ENCODE data around the gene FLAD1.

FLAD1 gene

GRCh38 chr1:154941333-154942013 lies 41.7 kb upstream of the FLAD1 start:
- Histone ChIP-seq H3K36me3 (peaks cover 22% of the 10 kb centered on the region), H3K27me3 (ENCODE audit: insufficient read depth, low read depth, severe bottlenecking) (no peaks in the 10 kb centered on the region), H3K9me3 (ENCODE audit: severe bottlenecking) (no peaks in the 10 kb centered on the region), H3K27ac (peak overlapping the region; percentile 22), H3K4me3 (ENCODE audit: low read depth, low read length) (no peak overlapping the region)
- no peak for TF ChIP-seq CTCF (IDR thresholded peaks at IDR 0.05; ENCODE audit: low read depth, low read length)
- peak; percentile 86 for DNase-seq

GRCh38 chr1:154943649-154944400 lies 39.3 kb upstream of the FLAD1 start:
- Histone ChIP-seq H3K27ac (0 out of 2 replicates have a peak overlapping the region, but pooled peaks have one; percentile 7), H3K27me3 (ENCODE audit: insufficient read depth, low read depth, severe bottlenecking) (no peaks in the 10 kb centered on the region), H3K9me3 (ENCODE audit: severe bottlenecking) (no peaks in the 10 kb centered on the region), H3K36me3 (peaks cover 46% of the 10 kb centered on the region), H3K4me3 (ENCODE audit: low read depth, low read length) (no peak overlapping the region)
- peak; percentile 100 for TF ChIP-seq CTCF (IDR thresholded peaks at IDR 0.05; ENCODE audit: low read depth, low read length)
- peak; percentile 76 for DNase-seq

GRCh38 chr1:154944401-154945159 lies 38.6 kb upstream of the FLAD1 start:
- TF ChIP-seq CTCF (IDR thresholded peaks at IDR 0.05; ENCODE audit: low read depth, low read length) = no peak
- no peak overlapping the region for H3K4me3 ChIP-seq (ENCODE audit: low read depth, low read length)
- no peak for DNase-seq
- peaks cover 49% of the 10 kb centered on the region for H3K36me3 ChIP-seq
- no peaks in the 10 kb centered on the region for H3K9me3 ChIP-seq (ENCODE audit: severe bottlenecking)
- H3K27ac ChIP-seq = 0 out of 2 replicates have a peak overlapping the region, but pooled peaks have one; percentile 7
- H3K27me3 ChIP-seq (ENCODE audit: insufficient read depth, low read depth, severe bottlenecking) = no peaks in the 10 kb centered on the region

GRCh38 chr1:154945160-154945961 lies 37.8 kb upstream of the FLAD1 start:
- Histone ChIP-seq H3K4me3 (ENCODE audit: low read depth, low read length) (no peak overlapping the region), H3K27ac (no peak overlapping the region), H3K27me3 (ENCODE audit: insufficient read depth, low read depth, severe bottlenecking) (no peaks in the 10 kb centered on the region), H3K9me3 (ENCODE audit: severe bottlenecking) (no peaks in the 10 kb centered on the region), H3K36me3 (peaks cover 54% of the 10 kb centered on the region)
- TF ChIP-seq CTCF (IDR thresholded peaks at IDR 0.05; ENCODE audit: low read depth, low read length) = no peak
- no peak for DNase-seq
